Renal cortical epithelial cell (primary cell): ENCODE measurements around the gene CD6. TPM values are rescaled to one million over a fixed set of nuclear protein-coding genes. Genes with fewer than 3 reads are reported as not detected.

Source experiments
- DNase-seq: peaks from one replicate; pipeline ENCODE4 v3.0.0-alpha.2; 2011; ENCODE audit warnings: low read depth
- total RNA-seq: library from RNA; depleted of rRNA; stranded (reverse); fragments of >200 nt; gene quantifications from 2 replicates; pipeline ENCODE4 v1.2.3, GENCODE V29; 2014

The CD6 gene
- total RNA-seq, 1 donor from 2014 or later: not detected

- DNase-seq: no peak
Measured at GRCh38 chr11:61008971-61009370, 37.5 kb downstream of the CD6 start.

GRCh38 chr11:61009392-61010275, 38.2 kb downstream of the CD6 start:
- DNase-seq: no peak

DNA sequence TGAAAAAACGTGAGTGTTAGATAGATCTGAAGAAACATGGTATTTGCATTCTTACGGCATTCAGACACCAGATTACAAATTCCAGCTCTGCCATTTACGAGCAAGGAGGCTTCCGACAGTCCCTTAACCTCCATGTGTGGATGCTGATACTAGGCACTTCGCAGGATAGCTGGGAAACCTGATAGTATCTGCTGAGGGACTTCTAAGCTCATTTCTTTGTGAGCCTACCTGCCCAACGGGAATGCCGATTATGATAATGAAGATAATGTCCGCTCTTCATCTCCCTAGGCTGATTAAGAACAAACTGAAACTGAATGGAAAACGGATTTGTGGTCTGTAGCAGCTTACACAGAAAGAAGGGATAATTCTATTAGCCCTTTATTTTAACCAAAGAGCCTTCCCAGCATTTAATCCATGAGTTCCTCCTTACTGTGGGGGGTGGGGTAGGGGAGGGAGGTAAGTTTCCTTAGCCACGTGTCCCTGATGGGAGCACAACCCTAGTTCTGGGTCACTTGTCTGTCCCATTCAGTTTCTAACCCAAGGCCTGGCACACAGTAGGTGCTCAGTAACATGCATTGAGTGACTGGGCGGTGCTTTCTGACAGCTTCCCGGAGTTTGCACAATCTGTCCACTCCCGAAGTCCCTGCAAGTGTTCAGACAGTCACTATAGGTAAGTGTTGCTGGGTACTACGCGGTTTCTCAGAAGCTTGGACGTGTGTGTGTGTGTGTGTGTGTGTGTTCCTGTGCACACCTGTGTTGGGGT, 39.2 kb downstream of the CD6 start:
- no peak for DNase-seq

- no peak for DNase-seq
Measured at GRCh38 chr11:61011229-61011870, 39.9 kb downstream of the CD6 start.

DNA sequence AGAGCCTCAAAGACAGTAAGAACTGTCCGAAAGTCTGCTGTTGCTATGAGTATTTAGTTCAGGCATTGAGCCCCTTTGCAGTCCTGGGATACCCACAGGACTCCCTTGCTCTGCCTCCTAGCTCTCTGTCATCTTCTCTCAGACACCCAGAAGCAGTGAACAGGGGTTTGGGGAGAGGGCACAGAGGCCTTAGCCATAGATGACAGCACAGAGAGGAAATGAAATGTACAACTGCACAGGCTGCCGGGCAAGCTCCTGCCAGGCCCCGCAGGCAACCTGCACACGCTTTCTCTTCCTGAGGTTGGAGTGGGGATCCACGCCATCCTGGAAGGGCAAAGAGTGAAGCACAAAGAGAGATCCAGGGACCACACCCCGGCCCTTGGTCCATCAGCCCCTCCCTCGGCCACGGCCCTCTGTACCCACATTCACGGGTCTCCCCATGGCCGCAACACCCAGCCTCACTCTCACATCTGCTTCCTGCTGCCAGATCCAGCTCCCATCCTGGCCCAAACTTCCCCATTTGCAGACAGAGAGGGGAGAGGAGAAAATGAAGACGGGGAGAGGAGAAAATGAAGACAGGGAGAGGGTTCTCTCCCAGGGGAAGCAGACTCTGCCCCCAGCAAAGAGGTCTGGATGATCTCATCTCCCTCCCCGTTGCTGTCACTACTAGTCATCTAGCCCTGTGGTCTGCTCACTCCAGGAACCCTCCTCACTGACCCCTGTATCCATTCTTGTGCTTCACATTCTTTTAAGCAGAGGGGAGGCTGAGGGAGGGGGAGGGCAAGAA, 40.7 kb downstream of the CD6 start:
- DNase-seq: no peak

GRCh38 chr11:61012737-61013215, 41.3 kb downstream of the CD6 start:
- no peak for DNase-seq

- DNase-seq: no peak
Measured at GRCh38 chr11:61018059-61018458, 46.6 kb downstream of the CD6 start.

DNA sequence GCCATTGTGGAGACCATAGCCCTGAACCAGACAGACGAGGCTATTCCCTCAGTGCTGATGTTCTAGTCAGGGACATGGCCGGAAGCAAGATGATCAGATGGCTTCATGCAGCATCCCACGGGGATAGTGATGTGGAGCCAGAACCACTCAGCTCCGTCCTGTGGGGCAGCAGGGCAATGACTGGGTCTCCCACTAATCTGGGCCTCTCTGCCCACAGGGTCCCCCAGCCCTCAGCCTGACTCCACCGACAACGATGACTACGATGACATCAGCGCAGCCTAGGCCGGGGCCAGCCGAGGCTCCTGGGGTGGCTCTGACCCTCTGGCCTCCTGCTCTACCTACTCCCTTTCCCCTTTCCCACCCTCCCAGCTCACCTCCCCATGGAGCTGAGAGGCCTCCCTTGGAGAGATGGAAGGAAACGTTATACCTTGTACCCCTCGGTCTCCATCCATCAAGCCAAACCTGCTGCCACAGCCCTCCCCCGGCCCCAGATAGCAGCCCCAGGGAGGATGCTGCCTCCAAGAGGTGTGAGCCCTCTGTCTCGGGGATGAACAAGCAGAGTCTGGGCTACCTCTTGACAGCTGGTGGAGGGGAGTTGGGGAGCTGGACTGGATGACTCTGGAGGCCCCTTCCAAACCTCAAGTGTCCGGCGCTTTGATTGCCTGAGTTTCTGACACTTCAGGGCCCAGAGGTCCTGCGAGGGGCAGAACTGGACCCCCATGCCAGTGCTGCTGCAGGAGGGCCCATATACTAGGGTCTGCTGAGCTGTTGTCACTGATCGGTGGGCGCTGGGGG, 47.8 kb downstream of the CD6 start:
- no peak for DNase-seq

GRCh38 chr11:61019832-61020405, 48.4 kb downstream of the CD6 start:
- DNase-seq: no peak

DNA sequence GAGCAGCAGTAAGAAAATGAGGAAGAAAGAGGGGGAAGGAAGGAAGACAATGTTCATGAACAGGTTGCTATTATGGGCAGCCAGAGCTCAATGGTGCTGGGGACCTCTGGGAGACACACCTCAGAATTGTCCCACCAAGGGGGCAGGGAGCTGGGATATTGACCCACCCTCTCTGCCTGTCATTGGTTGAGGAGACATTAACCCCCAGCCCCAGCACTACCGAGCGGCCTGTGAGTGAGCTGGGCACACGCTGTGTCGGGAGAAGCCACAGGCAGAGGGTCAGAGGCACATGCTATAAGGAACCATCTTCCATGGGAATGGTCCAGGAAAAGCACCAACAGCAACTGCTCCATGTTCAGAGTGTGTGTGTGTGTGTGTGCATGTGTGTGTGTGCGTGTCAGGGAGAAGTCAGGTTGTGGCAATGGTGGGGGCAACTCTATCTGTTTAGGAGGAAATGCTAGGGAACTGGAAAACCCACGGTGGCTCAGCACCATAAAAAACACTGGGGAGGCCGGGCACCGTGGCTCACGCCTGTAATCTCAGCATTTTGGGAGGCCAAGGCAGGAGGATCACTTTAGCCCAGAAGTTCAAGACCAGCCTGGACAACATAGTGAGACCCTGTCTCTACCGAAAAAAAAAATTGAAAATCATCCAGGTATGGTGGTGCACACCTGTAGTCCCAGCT, 49.2 kb downstream of the CD6 start:
- no peak for DNase-seq

DNA sequence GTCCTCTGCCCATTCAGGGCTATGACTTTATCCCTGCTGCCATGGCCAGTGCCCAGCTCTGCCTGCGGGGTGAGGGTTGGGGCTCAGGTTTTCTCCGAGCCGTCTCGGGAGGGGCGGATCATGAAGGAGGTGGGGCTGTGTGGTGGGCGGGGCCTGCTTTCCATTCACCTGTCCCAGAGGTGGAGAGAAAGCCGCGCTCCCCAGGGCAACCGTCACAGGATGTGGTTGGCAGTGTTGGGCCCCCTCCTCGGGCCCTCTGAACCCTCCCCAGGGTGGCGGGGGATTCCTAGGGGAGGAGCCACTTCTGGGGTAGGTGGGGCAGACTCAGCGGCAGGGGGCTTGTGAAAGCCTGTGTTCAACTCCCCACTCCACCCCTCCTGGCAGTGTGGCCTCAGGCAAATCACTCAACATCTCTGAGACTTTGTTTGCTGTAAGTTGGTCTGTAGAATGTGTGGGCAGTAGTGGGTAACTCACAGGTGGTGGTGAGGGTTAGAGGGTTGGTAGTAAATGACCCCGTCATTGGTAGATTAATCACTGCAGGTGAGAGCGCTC, 50.3 kb downstream of the CD6 start:
- no peak for DNase-seq

DNA sequence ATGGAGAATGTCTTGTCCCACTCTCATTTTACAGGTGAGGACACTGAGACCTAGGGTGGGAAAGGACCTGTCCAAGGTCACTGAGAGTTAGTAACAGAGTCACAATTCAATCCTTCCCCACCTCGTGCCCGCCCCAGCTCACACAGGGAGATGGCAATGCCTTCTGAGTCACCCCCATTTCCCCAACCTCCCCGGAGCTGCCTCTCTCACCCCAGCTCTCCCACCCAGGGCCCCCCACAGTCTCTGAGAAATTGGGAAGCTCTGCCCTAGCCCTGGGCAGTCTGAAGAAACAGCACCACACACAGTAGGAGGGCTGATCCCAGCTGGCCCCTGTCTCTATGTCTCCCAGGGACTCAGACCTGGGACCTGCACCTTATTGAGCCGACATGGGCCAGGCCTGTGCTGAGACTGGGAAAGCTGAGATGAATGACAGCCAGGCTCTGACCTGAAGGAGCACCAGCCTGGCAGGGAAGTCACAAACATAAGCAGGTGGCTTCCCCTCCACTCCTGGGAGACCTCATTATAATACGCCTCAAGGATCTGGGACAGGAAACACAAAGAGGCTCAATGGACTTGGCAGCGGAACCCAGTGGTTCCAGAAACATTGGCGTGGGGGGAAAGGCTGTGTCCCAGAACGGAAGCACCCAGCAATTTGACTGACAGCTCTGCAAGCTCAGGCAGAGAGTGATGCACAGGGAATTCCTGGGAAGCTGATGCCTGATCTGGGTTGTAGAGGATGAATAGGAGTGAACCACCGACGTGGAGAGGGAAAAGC, 51.0 kb downstream of the CD6 start:
- no peak for DNase-seq

DNA sequence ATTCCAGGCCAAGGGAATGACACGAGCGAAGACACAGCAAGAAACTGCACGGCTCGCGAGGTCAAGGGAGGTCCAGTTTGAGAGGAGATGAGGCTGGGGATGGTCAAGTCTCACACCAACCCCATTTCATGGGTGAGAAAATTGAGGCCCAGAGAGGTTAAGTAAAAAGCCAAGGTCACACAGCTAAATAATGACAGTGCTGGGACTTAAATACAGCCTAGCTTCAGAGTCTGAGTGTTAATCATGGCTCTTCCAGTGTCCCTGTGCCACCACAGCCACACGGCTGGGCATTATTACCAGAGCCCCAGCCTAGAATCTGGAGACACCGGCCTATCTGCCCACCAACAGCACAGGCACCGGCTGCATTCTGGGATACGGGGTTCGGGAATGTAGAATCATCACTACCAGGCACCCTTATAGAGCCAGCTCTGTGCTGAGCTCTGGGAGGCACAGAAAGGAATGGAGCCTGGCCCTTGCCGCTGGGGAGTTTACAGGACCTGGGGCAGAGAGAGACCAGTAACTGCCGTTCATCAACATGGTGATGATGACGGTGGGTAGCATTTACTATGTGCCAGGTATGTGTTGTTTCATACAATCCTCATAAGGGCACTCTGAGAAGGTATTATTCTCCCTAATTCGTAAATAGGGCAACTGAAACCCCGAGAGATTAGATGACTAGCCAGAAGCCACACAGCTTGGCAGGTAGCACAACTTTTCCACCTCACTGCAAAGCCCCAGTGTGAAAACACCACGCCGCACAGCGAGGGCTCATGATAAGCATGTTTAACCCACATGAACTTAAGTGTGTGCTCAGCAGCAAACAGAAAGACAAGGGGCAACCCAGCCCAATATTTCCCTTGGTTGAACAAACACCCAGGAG, 51.8 kb downstream of the CD6 start:
- no peak for DNase-seq

GRCh38 chr11:61023966-61024295, 52.5 kb downstream of the CD6 start:
- DNase-seq: no peak

DNA sequence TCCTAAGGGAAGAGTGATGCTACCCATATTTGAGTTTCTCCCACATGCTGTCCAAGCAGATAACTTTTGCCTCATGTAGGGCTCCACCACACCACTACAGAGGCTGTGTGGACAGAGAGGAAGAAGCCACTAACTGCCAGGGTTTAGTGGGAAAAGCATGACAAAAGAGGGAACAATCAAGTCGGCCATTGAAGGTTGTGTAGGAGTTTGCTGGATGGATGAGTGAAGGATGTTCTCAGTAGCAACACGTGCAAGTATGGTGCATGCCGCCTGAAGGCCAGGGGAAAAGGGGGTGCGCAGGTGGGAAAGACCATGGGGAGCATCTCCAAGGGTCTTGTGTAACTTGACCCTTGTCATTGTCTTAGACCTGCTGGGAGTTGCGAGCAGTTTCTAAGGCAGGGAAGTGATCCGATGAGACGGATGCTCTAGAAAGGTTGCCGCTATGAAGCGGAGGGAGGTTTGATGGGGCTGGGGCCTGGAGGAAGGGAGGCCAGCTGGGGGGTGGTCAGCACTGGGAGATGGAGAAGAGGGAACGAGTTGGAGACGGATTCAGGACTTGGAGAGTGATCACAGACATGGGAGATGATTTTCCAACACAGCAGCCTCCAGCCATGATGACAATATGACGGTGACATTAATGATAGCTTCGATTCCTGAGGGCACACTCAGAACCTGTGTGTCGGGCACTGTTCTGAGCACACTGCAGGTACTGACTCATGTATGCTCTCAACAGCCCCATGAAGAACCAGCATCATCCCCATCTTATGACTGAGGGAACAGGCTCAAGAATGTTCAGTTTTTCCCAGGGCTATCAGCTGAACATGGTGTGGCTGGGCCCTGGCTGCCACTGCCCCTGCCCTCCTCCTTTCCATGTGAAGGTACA, 53.7 kb downstream of the CD6 start:
- DNase-seq: no peak

DNA sequence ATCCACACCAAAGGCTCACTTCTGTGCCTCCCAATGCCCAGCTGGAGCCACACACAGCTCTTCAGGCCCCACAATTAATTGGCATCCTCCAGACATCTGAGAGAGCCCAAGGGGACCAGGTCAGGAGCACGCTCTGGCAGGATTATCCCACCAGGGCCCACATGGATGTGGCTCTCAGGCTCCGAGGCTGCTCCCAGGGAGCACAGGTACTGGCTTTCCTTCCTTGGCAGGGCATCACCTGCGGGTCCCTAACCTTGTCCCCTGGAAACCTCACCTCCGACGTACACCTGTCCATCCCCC, 54.3 kb downstream of the CD6 start:
- DNase-seq: no peak
